HCT116 (cell line): ENCODE measurements around the gene ACTL7A.
A peak's percentile ranks its signal among the peaks of the same experiment; 100 is the strongest.

Experiments
- EGR1 ChIP-seq: IDR thresholded peaks from 2 replicates; pipeline ENCODE4 v1.6.1; 2012; ENCODE audit warnings: low read depth
- FOSL1 ChIP-seq: IDR thresholded peaks from 2 replicates; pipeline ENCODE4 v1.6.1; 2012; ENCODE audit warnings: low read depth
- POLR2A ChIP-seq: IDR thresholded peaks from 2 replicates; pipeline ENCODE4 v1.7.0; 2011; ENCODE audit warnings: borderline replicate concordance; ENCODE audit not compliant: insufficient read depth, insufficient read length; ENCODE audit errors: extremely low read depth
- POLR2AphosphoS5 ChIP-seq: IDR thresholded peaks from 2 replicates; pipeline ENCODE4 v1.6.1; 2011; ENCODE audit warnings: mild to moderate bottlenecking, low read depth, low read length, moderate library complexity
- RAD21 ChIP-seq: IDR thresholded peaks from 2 replicates; pipeline ENCODE4 v1.6.1; 2012; ENCODE audit warnings: low read depth, mild to moderate bottlenecking
- SRF ChIP-seq: IDR thresholded peaks from 2 replicates; pipeline ENCODE4 v1.6.1; 2012; ENCODE audit warnings: low read depth
- TF ChIP-seq, protein P1 (sequence below), 3 experiments: fragments of 200-600 bp in 1 of 3; sonication (generic) in 1 of 3; IDR thresholded peaks in 2 of 3; conservative IDR thresholded peaks in 1 of 3; 2 replicates each; pipeline ENCODE4 v1.5.1; 2012 to 2017; ENCODE audit warnings: low read depth in 2 of 3, low read length in 2 of 3, antibody characterized with exemption in 1 of 3, borderline replicate concordance in 1 of 3, control low read depth in 1 of 3, mild to moderate bottlenecking in 1 of 3, mixed read lengths in 1 of 3, mixed run types in 1 of 3, moderate library complexity in 1 of 3; ENCODE audit not compliant: insufficient read depth in 1 of 3
- TF ChIP-seq, protein P2 (sequence below): IDR thresholded peaks from 2 replicates; pipeline ENCODE4 v1.6.1; 2011; ENCODE audit warnings: mild to moderate bottlenecking, low read length, moderate library complexity; ENCODE audit not compliant: insufficient replicate concordance; ENCODE audit errors: extremely low read depth
- TF ChIP-seq, protein P3 (sequence below): IDR thresholded peaks from 2 replicates; pipeline ENCODE4 v1.6.1; 2012

DNA sequence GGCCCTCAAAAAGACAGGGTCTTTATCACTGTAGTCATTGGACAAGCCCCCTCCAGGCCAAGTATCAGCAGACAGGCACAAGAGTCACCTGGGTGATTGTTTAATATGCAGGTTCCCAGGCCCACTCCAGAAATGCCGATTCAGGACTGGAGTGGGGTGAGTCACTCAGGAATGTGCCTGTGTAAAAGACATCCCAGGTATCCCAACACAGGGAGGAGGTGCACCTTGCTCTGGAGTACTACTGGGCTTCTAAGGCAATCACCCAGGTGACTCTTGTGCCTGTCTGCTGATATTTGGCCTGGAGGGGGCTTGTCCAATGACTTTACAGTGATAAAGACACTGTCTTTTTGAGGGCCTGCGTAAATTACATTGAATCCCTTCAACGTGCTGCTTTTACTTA, 46.9 kb upstream of the ACTL7A start:
- TF ChIP-seq, protein P1, sequence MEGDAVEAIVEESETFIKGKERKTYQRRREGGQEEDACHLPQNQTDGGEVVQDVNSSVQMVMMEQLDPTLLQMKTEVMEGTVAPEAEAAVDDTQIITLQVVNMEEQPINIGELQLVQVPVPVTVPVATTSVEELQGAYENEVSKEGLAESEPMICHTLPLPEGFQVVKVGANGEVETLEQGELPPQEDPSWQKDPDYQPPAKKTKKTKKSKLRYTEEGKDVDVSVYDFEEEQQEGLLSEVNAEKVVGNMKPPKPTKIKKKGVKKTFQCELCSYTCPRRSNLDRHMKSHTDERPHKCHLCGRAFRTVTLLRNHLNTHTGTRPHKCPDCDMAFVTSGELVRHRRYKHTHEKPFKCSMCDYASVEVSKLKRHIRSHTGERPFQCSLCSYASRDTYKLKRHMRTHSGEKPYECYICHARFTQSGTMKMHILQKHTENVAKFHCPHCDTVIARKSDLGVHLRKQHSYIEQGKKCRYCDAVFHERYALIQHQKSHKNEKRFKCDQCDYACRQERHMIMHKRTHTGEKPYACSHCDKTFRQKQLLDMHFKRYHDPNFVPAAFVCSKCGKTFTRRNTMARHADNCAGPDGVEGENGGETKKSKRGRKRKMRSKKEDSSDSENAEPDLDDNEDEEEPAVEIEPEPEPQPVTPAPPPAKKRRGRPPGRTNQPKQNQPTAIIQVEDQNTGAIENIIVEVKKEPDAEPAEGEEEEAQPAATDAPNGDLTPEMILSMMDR (IDR thresholded peaks at IDR 0.05 in 2 of 3, conservative IDR thresholded peaks at IDR 0.05 in 1 of 3; ENCODE audit: borderline replicate concordance in 1 of 3, insufficient read depth in 1 of 3, low read depth in 2 of 3, low read length in 2 of 3), result no peak
- TF ChIP-seq EGR1 (no peak), POLR2A (no peak), FOSL1 (peak; percentile 82), SRF (no peak), RAD21 (no peak), POLR2AphosphoS5 (no peak)
- TF ChIP-seq, protein P2, sequence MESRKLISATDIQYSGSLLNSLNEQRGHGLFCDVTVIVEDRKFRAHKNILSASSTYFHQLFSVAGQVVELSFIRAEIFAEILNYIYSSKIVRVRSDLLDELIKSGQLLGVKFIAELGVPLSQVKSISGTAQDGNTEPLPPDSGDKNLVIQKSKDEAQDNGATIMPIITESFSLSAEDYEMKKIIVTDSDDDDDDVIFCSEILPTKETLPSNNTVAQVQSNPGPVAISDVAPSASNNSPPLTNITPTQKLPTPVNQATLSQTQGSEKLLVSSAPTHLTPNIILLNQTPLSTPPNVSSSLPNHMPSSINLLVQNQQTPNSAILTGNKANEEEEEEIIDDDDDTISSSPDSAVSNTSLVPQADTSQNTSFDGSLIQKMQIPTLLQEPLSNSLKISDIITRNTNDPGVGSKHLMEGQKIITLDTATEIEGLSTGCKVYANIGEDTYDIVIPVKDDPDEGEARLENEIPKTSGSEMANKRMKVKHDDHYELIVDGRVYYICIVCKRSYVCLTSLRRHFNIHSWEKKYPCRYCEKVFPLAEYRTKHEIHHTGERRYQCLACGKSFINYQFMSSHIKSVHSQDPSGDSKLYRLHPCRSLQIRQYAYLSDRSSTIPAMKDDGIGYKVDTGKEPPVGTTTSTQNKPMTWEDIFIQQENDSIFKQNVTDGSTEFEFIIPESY, result no peak
- TF ChIP-seq, protein P3, sequence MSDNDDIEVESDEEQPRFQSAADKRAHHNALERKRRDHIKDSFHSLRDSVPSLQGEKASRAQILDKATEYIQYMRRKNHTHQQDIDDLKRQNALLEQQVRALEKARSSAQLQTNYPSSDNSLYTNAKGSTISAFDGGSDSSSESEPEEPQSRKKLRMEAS, result 0 out of 2 replicates have a peak, but pooled peaks have one; percentile 16
